Activated CD4-positive, alpha-beta T cell treated with anti-CD3 and anti-CD28 coated beads for 1 hour (primary cell): ENCODE results near the gene TLR10.
"Not testable (repeated sequence)": the region's sequence is repeated elsewhere in the genome, so short reads cannot be mapped to it uniquely, and the experiment has no call there.

Experiments used
- DNase-seq: peaks from one replicate; pipeline ENCODE4 v3.0.0-alpha.2; 2020

The TLR10 gene

DNA sequence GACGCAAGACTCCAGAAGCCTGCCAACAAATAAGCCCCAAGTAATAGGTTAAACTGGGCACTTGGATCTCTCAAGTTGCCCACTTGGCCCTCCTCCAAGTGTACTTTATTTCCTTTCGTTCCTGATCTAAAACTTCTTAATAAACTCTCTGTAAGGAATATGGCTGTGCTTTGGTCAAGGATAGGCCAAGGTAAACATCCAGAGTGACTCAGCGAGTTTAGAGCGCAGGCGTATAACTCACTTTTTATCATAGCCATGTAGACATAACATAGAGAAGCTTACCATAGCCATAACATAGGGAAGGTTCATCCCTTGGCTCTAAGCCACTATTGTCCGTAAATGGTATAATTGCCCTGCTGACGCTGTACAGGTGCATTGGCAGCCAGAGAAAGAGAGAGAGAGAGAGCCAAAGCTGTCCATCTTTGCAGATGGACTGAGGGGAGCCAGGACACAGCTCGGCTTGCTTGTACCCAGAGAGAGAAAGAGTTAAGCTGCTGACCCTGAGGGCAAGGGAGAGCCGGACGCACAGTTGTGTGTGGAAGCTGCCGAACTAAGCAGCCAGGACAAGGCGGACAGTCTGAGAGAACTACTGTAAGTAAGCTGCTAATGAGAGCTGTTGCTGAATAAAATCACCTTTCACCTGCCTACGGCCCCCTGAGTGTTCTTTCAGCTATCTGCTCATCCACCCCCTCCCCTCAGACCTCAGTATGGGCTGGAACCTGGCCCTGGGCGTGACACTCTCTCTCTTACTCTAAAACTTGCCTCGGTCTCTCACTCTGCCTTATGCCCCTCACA lies 20.0 kb upstream of the TLR10 start:
- no peak for DNase-seq

DNA sequence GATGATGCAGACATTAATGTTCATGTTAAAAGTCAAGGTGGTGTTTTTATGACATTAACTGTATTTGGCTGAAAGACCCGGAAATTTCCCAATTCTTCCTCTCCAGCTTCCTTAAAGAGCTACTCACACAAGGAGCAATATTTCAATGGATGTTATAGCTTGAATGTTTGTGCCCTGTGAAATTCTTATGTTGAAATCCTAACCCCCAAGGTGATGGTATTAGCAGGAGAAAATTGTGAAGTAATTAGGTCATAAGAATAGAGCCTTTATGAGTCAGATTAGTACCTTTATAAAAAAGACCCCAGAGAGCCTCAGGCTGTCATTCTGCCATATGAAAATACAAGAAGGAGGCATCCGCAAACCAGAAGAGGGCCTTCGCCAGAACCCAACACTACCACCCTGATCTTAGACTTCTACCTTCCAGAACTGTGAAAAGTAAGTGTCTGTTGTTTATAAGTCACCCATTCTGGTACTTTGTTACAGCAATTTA lies 18.2 kb upstream of the TLR10 start:
- DNase-seq = no peak

DNA sequence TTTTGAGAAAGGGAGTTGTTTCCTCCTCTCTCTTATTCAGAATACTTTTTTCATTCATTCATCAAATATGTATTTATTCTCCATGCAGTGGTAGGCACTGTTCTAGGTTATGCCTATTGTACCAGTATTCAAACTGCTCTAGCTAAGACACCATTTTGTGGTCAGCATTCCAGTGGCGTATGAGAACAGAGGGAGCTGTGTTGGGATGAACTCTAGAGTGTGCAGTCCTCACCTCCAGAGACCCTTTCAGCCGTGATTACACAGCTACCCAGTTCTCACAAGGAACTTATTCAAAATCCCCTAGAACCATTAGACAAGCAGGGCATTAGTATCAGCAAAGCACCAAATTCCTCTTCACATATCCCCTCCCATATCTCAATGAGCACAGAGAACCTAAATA lies 17.6 kb upstream of the TLR10 start:
- no peak for DNase-seq

DNA sequence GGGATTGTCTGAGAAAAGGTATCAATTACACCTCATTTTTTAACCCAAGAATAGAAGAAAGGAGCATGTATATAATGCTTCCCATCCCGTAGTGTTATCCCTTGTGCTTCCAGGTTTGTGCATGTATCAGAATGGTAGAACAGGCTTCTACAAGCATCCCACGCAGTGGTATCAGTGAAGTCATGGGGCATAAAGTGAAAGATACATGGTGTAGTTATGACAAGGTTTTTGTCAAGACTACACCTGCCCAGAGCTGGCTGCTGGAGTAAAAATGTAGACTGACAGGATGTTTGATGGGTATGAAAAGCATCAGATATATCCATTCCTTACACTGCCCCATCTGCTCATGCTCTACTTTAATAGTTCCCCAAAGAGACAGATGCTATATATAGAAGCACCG lies 12.3 kb upstream of the TLR10 start:
- no peak for DNase-seq

DNA sequence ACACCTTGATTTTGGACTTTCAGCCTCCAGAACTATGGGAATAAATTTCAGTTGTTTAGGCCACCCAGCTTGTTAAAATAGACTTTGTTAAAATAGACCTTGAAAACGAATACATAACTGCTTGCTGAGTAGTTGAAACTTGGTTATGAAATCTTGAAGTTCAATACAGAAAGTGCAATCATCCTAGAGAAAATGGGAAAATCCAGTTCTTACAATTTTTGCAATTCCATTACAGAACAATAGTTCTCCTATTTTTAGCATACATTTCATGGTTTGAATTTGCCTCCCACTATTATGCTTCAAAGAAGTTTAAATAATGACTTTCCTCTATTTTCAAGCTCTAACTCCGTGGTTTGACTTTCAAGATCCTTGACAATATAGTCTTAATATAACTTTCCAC lies 11.3 kb upstream of the TLR10 start:
- DNase-seq = no peak

DNA sequence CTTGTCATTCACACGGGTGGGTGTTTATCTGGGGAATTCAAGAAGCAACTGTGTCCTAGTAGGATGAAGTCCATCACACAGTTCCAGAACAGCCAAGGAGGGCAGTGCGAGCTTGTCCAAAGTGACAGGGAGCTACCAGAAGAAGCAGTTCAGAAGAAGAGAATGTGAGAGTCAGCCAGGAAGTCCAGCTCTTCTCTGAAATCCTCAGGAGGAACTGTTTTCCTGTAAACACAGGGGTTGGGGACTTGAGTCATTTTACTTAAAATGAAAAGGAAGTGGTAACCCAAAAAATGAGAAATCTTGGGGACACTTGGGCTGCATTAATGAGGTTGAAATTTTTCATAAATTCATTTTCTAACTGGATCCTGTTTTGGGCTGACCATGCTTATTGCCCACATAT lies 8.2 kb upstream of the TLR10 start:
- no peak for DNase-seq

DNA sequence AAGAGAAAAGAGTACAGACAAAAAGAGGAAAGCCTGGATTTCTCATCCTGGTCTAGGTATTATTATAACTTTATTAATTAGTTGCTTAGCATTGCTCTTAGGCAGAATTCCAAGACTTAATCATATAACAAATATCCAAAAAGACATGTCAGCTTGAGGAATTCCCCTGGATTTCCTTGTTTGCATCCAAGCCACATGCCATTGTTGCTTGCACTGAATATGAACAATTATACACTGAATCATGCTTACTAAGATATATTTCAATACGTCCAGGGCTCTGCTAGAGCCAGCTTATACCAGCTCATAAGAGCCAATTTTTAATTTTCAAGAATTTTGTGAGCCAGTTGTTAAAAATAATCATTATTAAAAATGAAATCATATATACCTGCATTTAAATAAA lies 5.5 kb upstream of the TLR10 start:
- no peak for DNase-seq

DNA sequence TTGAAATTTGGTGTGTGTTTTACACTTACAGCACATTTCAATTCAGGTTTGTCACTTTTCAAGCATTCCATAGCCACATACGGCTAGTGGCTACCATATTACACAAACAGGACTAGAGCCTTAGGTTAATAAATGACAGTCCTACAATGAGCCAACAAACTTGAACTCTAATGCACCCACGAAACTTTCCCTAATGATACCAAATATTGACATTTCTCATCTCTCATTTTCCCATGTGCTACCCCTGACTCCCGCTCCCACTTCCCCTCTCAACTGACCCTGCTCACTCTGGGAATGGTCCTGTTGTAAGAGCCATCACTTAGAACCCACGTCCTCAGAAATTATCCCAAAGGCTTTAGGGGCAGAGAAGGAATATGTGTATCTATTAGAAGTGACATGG lies 4.9 kb upstream of the TLR10 start:
- no peak for DNase-seq

DNA sequence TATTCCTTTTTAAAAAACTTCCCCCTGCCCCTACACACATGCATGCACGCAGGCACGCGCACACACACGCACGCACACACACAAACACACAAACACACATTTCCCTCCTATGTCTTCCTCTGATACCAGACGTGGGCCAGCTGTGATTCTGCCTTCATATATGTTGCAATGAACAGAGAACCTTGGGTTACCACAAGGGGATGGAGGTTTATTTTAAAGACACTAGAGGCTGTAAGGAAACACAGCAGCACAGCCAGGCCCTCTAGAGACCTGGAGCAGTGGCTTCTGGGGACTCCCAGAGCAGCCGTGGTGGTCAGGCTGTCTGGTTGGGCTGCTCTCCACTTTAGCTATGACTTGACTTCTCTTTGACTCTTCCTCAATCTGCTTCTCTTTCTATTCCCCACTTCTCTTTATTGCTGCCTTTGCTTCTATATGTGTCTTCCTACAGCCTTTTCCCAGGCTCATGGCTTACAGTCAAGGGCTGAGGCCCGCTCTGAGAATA lies 3.2 kb upstream of the TLR10 start:
- DNase-seq = no peak

DNA sequence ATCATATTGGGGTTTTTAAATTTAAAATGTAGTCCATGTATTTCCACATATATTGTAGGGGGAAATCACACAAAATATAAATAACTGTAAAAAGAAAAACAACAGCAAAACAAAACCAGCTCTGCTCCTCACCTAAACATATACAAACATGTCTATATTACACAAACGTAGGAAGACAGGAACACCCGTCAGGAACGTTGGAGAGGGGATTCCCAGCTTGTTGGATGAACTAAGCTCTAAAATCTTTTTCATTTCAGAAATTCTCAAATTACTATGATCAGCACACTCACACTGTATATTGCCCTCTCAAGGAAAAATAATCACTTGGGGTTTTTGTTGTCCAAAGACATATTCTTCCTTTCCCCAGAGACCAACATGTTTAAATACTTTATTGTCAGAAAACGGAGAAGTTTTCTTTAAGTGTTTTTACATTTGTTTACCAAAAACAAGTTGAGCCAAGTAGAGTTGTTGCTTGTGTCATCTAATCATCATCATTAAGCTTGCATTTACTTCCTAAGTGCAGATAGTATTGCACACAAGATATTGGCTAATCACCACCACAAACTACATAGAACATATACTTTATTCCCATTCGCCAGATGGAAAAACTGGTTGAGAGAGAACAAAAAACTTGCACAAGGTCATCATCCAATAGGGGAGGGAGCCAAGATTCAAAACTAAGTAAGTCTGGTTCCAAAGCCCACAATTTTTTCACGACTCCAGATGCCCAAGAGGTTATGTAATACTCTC lies 2.4 kb upstream of the TLR10 start:
- no peak for DNase-seq

DNA sequence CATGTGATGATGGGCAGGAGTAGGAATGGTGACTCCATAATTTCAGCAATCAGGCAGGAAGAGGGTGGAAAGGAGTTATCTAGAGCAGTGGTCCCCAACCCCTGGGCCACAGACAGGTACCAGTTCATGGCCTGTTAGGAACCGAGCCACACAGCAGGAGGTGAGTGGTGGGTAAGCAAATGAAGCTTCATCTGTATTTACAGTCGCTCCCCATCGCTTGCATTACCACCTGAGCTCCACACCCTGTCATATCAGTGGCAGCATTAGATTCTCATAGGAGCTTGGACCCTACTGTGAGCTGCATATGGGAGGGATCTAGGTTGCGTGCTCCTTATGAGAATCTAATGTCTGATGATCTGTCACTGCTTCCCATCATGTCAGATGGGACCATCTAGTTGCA lies 1.4 kb upstream of the TLR10 start:
- DNase-seq = no peak

DNA sequence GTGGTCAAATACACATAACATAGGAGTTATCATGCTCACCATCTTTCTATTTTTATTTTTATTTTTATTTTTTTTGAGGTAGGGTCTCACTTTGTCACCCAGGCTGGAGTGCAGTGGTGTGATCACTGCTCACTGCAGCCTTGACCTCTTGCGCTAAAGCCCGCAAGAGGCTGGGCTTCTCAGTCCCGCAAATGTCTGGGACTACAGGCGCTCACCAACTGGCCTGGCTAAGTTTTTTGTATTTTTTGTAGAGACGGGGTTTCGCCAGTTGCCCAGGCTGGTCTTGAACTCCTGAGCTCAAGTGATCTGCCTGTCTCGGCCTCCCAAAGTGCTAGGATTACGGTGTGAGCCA lies 295 bp upstream of the TLR10 start:
- no peak for DNase-seq

DNA sequence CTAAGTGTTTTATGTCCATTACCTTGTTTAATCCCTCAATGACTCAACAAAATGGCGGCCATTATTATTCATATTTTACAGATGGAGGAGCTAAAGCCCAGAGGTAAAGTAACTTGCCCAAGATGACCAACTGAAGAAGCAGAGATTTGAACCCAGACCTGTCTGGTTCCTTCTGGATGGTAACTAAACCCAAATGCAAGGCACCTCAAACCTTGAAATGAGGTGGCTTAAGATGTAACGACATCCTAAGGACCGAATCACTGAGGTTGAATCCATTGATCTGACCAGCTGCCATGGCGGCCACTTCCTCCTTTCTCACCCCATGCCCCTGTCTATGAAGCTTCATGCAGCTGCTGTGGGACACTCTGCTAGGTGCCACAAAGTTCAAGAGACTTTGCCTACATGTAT lies 932 bp downstream of the TLR10 start:
- DNase-seq = no peak

DNA sequence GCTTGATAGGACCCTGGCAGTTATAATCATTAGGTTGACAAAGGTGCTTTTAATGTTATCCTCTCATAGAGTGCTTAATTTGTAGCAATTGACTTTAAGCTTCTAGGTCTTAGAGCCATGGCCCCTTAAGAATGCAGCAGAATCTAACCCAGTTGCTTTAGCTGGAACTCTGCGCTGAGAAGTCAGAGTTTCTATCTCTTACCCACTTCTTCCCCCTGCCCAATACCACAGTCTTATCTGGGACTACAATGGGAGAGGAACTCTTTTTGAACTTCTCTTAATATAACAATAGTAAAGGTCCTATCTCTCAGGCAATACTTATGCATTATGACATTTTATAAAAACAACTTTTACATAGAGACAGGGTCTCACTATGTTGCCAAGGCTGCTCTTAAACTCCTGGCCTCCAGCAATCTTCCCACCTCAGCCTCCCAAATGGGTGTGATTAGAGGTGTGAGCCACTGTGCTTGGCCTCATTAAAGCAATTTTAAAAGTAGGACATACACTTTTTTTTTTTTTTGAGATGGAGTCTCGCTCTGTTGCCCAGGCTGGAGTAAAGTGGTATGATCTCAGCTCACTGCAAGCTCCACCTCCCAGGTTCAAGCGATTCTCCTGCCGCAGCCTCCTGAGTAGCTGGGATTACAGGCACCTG lies 1.8 kb downstream of the TLR10 start:
- no peak for DNase-seq

DNA sequence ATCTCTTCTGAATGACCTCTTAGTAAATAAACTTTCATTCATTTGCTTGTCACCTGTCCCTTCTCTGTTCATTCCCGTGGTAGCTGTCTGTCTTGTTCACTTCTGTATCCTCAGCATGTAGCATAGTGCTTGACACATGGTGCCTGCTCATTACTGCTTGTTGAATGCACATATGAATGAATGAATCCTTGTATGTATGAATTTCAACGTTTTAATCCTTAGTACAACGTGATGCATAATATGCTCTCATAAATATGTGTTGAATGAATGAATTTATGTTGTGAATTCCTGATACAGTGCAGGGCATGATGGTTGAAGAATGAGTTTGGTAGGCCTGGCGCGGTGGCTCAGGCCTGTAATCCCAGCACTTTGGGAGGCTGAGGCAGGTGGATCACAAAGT lies 3.0 kb downstream of the TLR10 start:
- DNase-seq = no peak

DNA sequence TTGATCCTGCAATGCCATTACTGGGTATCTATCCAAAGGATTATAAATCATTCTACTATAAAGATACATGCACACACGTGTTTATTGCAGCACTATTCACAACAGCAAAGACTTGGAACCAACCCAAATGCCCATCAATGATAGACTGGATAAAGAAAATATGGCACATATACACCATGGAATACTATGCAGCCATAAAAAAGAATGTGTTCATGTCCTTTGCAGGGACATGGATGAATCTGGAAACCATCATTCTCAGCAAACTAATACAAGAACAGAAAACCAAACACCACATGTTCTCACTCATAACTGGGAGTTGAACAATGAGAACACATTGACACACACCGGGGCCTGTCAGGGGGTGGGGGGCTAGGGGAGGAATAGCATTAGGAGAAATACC lies 4.9 kb downstream of the TLR10 start:
- not testable (repeated sequence) for DNase-seq

DNA sequence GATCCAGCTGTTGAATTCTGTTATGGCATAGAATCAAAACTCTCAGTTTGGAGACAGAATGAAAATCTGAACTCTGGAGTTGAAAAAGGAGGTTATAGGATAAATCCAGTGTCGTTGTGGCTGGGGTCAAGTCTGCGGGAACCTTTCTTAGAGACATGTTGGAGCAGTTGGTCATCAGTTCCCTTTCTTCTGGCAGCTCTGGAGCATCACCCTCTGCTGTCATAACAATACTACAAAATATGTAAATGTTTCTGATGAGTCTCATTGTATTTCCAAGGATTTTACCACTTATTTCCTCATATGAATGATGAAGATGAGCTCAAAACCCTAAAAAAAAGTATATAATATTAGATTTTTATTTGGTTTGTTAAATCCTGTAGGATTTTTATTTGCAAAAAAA lies 7.5 kb downstream of the TLR10 start:
- DNase-seq = no peak

DNA sequence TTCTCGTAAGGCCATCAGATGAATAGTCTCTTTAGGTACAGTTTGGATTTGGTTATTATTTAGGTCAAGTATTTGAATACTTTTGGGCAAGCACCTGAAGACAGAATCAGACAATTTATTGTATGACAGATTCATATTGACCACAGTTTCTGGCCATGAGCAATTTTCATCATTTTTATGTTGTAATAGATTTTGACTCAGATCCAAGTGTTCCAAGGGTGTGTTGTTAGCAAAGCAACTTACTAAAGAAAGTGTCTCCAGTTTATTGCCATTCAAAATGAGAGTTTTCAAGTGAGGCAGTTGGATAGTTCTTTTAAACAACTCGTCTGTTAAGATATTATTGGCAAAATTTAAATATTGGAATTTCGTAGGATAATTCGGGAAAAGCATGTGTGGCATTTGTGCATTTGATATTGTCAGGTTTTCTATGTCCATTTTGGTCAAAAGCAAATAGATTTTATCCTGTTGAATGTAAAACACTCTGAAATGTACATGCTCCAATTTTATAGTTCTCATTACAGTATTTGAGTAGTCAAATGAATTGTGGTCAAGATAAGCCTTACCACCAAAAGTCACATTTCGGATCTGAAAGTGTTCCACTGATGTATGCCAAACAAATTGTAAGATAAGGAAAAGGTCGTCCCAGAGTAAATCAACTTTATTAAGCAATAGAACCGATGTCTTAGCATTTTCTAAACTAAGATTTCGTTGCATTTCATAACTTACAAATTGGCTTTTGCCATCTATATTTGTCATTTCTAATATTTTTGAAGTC lies 8.4 kb downstream of the TLR10 start:
- DNase-seq = no peak

DNA sequence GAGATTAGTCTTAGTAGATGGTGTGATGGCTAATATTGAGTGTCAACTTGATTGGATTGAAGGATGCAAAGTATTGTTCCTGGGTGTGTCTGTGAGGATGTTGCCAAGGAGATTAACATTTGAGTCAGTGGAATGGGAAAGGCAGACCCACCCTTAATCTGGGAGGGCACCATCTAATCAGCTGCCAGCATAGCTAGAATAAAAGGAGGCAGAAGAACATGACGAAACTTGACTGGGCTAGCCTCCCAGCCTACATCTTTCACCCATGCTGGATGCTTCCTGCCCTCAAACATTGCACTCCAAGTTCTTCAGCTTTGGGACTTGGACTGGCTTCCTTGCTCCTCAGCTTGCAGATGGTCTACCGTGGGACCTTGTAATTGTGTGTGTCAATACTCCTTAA lies 12.5 kb downstream of the TLR10 start:
- DNase-seq = not testable (repeated sequence)

DNA sequence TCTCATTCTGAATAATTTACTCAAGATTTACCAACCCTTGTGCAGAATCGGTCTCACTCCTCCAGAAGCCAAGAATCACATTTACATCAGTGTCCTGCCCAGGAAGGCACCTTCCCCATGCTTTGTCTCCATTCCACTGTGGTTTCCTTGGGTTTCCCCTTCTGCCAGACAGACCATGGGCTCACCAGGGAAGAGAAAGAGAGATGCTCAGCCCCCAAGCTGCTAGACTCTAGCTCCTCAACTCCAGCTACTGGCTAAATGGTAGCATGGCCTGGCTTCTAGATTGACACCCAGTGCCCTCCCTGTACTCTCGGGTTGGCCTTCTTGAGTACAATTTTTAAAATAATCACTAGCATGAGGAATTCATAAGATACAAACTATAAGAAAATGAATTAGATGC lies 12.9 kb downstream of the TLR10 start:
- DNase-seq = no peak

DNA sequence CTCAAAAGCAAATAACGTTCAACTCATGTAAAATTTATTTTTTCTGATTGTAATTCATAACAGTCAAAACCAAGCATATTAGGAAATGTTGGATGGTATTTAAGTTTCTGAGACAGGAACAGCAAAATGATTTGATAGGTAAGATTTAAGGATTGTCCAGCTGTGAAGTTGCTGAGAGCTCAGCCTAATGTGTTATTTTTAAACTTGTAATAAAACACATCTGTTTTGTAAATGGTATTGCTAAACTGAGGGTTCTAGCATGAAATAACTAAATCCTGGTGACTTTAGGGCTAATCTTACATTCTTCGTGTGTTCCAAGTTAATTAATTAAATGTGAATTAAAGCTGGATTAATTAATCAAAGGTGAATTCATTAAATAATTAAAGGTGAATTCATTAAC lies 13.3 kb downstream of the TLR10 start:
- no peak for DNase-seq

DNA sequence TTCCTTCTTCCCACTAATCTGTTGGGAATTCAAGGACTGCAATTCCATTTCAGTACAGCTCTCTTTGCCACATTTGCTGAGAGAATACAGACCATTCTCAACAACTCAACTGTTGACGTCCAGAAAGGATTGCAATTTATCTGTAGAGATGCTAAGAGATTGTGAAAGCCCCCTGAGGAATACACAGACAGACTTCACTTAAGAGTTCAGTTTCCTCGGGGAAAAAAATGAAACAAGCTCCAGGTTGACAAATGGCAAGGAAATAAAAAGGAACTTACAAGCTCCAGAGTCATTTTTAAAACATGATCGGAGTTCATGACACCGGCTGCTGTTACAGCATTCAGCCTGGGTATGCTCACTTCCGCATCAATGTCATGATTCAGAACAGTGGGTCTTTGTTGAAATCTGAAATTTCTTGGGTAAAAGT lies 13.8 kb downstream of the TLR10 start:
- DNase-seq = no peak

DNA sequence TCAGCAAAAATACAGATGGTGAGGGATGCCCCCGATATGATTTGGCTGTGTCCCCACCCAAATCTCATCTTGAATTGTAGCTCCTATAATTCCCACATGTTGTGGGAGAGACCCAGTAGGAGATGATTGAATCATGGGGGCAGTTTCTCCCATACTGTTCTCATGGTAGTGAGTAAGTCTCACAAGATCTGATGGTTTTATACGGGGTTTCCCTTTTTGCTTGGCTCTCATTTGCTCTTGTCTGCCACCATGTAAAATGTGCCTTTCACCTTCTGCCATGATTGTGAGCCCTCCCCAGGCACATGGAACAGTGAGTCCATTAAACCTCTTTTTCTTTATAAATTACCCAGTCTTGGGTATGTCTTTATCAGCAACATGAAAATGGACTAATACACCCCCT lies 15.8 kb downstream of the TLR10 start:
- not testable (repeated sequence) for DNase-seq
